ENCODE measurements around the gene CLEC4E. TPM values are rescaled to one million over a fixed set of nuclear protein-coding genes. Genes with fewer than 3 reads are reported as not detected.

The CLEC4E gene
- total RNA-seq, 1 experiment from 2014 or later: not detected

- Histone ChIP-seq H3K27me3 (ENCODE audit: insufficient read depth, low read length) (no peaks in the 10 kb centered on the region), H3K4me1 (ENCODE audit: control insufficient read depth in 1 of 2, insufficient read depth in 2 of 2, low read length in 2 of 2) (no peaks in the 10 kb centered on the region), H4K20me1 (ENCODE audit: insufficient read depth) (no peaks in the 10 kb centered on the region), H3K4me2 (ENCODE audit: low read length) (no peak overlapping the region), H3K9ac (ENCODE audit: low read length) (no peak overlapping the region), H3K9me2 (ENCODE audit: insufficient read depth) (no peaks in the 10 kb centered on the region), H3K36me3 (ENCODE audit: control insufficient read depth in 1 of 2, insufficient read depth in 2 of 2, low read length in 2 of 2) (no peaks in the 10 kb centered on the region), H3K4me3 (replicated peaks in 1 of 2; ENCODE audit: low read depth in 1 of 2, low read length in 2 of 2) (no peak overlapping the region), H3K27ac (ENCODE audit: low read depth, low read length) (no peak overlapping the region), H2AFZ (ENCODE audit: low read depth, low read length, poor library complexity, severe bottlenecking) (no peak overlapping the region), H3K9me3 (ENCODE audit: control insufficient read depth in 1 of 2, insufficient read depth in 1 of 2, low read depth in 1 of 2, low read length in 2 of 2) (no peaks in the 10 kb centered on the region), H3K79me2 (ENCODE audit: insufficient read depth, low read length) (no peaks in the 10 kb centered on the region)
- DNase-seq (ENCODE audit: low read depth, low spot score): no peak
- TF ChIP-seq EZH2 (IDR thresholded peaks at IDR 0.05) (no peak), FOSL1 (IDR thresholded peaks at IDR 0.05; ENCODE audit: low read depth) (no peak), RAD21 (IDR thresholded peaks at IDR 0.05; ENCODE audit: low read depth) (no peak), ZBTB33 (IDR thresholded peaks at IDR 0.05; ENCODE audit: extremely low read depth, insufficient replicate concordance, low read length) (no peak), REST (IDR thresholded peaks at IDR 0.05; ENCODE audit: low read depth) (no peak)
- ChIA-PET POLR2A (no interaction called here), RAD21 (ENCODE audit: low non-redundant PET in 1 of 2, low total read pairs in 2 of 2, uncharacterized antibody in 2 of 2, unreplicated experiment in 2 of 2) (no interaction called here), CTCF (no interaction called here)
- no peak for ATAC-seq
- intact Hi-C loops (cut with micrococcal nuclease): no loop called here
- BruUV-seq (replicated peaks): no TSS peak
These were observed 24.0 kb upstream of the CLEC4E start for GRCh38 chr12:8564656-8565055.

Data from HCT116 (cell line).